K562 (cell line): Measurements from ENCODE around the gene PCDHB8. TPM values are rescaled to one million over a fixed set of nuclear protein-coding genes. Genes with fewer than 3 reads are reported as not detected.
"Not testable (repeated sequence)": the region's sequence is repeated elsewhere in the genome, so short reads cannot be mapped to it uniquely, and the experiment has no call there.

Experiments used
- ATAC-seq: fragments of 200-7000 bp; cut with Tn5 transposase; 3 replicates; pipeline ENCODE4 v1.9.1; 2020; ENCODE audit warnings: moderate library complexity
- BruUV-seq: library from RNA; stranded (reverse); fragments of 400-500 nt; replicated peaks from 2 replicates; lab custom pipeline; 2021; lab: Mats Ljungman, UMichigan
- CTCF ChIA-PET: fragments of 300-600 bp; formaldehyde crosslinking; extraction: SDS; loops from one replicate; lab custom pipeline; 2021; ENCODE audit warnings: low intra/inter-chr PET ratio; lab: Yijun Ruan, JAX
- POLR2A ChIA-PET: fragments of 300-600, 350-650 bp; sonication (Branson Sonifier 250); formaldehyde crosslinking; extraction: SDS; loops from one replicate; lab custom pipeline; 2021; ENCODE audit warnings: antibody characterized with exemption, inconsistent platforms; lab: Yijun Ruan, JAX
- DNase-seq, 4 experiments: peaks; one replicate each; pipeline versions ENCODE4 v3.0.0 to v3.0.0-alpha.2; 2011 to 2018; ENCODE audit warnings: low spot score in 3 of 4, mixed read lengths in 3 of 4; ENCODE audit errors: extremely low read depth in 1 of 4
- FAIRE-seq: peaks from 2 replicates; lab custom pipeline; 2011; peaks lifted over from hg19 to GRCh38; lab: Jason Lieb, UNC
- H2AFZ ChIP-seq: 2 replicates; pipeline ENCODE4 v1.6.0; 2011; ENCODE audit warnings: low read depth, low read length, control low read depth, inconsistent platforms
- H3K27ac ChIP-seq: fragments of 200-600 bp; 3 replicates; pipeline ENCODE4 v1.8.0; 2011; ENCODE audit warnings: low read depth, mild to moderate bottlenecking, control low read depth, inconsistent platforms, low read length, moderate library complexity, mixed read lengths; ENCODE audit errors: extremely low read depth
- H3K27me3 ChIP-seq, 2 experiments: fragments of 300-600 bp in 1 of 2; 2 replicates in 1 of 2; 3 replicates in 1 of 2; pipeline versions ENCODE4 v1.6.0 to v1.8.0; 2011; ENCODE audit warnings: inconsistent platforms in 2 of 2, low read length in 2 of 2, mild to moderate bottlenecking in 1 of 2, mixed read lengths in 1 of 2, moderate library complexity in 1 of 2; ENCODE audit not compliant: control insufficient read depth in 2 of 2, insufficient read depth in 2 of 2
- H3K36me3 ChIP-seq: fragments of 300-600 bp; 3 replicates; pipeline ENCODE4 v1.8.0; 2011; ENCODE audit warnings: mild to moderate bottlenecking, low read length, inconsistent platforms; ENCODE audit not compliant: control insufficient read depth, insufficient read depth
- H3K4me1 ChIP-seq, 2 experiments: fragments of 200-600 bp in 1 of 2; replicated peaks in 1 of 2; 2 replicates in 1 of 2; 3 replicates in 1 of 2; pipeline versions ENCODE4 v1.5.1 to v1.8.0; 2011; ENCODE audit warnings: inconsistent platforms in 2 of 2, low read length in 2 of 2, mild to moderate bottlenecking in 1 of 2, mixed read lengths in 1 of 2, moderate library complexity in 1 of 2; ENCODE audit not compliant: control insufficient read depth in 2 of 2, insufficient read depth in 2 of 2
- H3K4me2 ChIP-seq: 2 replicates; pipeline ENCODE4 v1.6.1; 2011; ENCODE audit warnings: low read length, control low read depth, inconsistent platforms, mixed read lengths; ENCODE audit not compliant: insufficient read depth
- H3K4me3 ChIP-seq: fragments of 200-600 bp; sonication (generic), shearing (Covaris generic); 2 replicates; pipeline ENCODE4 v1.5.1; 2016; ENCODE audit warnings: control low read depth, inconsistent platforms
- H3K79me2 ChIP-seq: fragments of 200-600 bp; 3 replicates; pipeline ENCODE4 v1.8.0; 2011; ENCODE audit warnings: low read length, inconsistent platforms; ENCODE audit not compliant: control insufficient read depth, insufficient read depth
- H3K9ac ChIP-seq, 2 experiments: 2 replicates each; pipeline versions ENCODE4 v1.6.0 to v1.6.1; 2011; ENCODE audit warnings: low read depth in 2 of 2, low read length in 2 of 2, control low read depth in 1 of 2, inconsistent platforms in 1 of 2, mild to moderate bottlenecking in 1 of 2, mixed read lengths in 1 of 2; ENCODE audit not compliant: insufficient read depth in 1 of 2
- H3K9me1 ChIP-seq: one replicate; pipeline ENCODE4 v1.6.0; 2011; ENCODE audit warnings: inconsistent platforms, mild to moderate bottlenecking, low read length, moderate library complexity; ENCODE audit not compliant: control insufficient read depth, insufficient read depth
- H3K9me3 ChIP-seq: replicated peaks from 2 replicates; pipeline ENCODE4 v1.5.1; 2011; ENCODE audit warnings: low read depth, low read length, inconsistent platforms; ENCODE audit not compliant: control insufficient read depth, insufficient read depth
- H4K20me1 ChIP-seq: replicated peaks from 2 replicates; pipeline ENCODE4 v1.6.1; 2011; ENCODE audit warnings: low read length, inconsistent platforms, mixed read lengths; ENCODE audit not compliant: control insufficient read depth, insufficient read depth
- ZNF384 ChIP-seq: IDR thresholded peaks from 2 replicates; pipeline ENCODE4 v1.6.1; 2012; ENCODE audit warnings: low read depth, low read length, improper control_type of control experiment
- WGBS: fragments of 100-300 bp; shearing (Covaris generic); methylation state at CpG from one replicate; pipeline ENCODE4 v1.1.6; 2016; ENCODE audit warnings: low coverage, mixed read lengths; ENCODE audit not compliant: insufficient coverage; ENCODE audit errors: missing lambda C conversion rate; 5-methylcytosine and 5-hydroxymethylcytosine counted together
- in situ Hi-C: fragments of 300-500 bp; cut with MboI; formaldehyde crosslinking; loops from 4 replicates; pipeline ENCODE4 v1.15.0; 2018; ENCODE audit warnings: inconsistent platforms, mixed read lengths
- intact Hi-C: fragments of 100-400 bp; cut with micrococcal nuclease; formaldehyde crosslinking; loops from 2 replicates; pipeline ENCODE4 v1.14.2; 2022
- polyA plus RNA-seq, 8 experiments: library from polyadenylated mRNA; depleted of rRNA in 4 of 8; stranded (reverse) in 5 of 8; unstranded in 3 of 8; fragments of >200 nt; fragmentation: Nextera tagmentation in 2 of 8; fragmentation: Illumina TruSeq in 1 of 8; extraction: Ambion mirVana in 2 of 8; extraction: Trizol in 1 of 8; gene quantifications; 2 replicates each; pipeline versions ENCODE4 v1.2.1 to v1.2.3, GENCODE V29; 2011 to 2014; ENCODE audit warnings: inconsistent platforms in 1 of 8, missing spikeins in 1 of 8
- total RNA-seq, 7 experiments: library from RNA; depleted of rRNA in 6 of 7; stranded (reverse); fragments of >200 nt in 6 of 7; fragmentation: Illumina TruSeq in 2 of 7; extraction: Trizol in 2 of 7; gene quantifications; 2 replicates each; pipeline versions ENCODE4 v1.2.1 to v1.2.3, GENCODE V29; 2011 to 2021; ENCODE audit warnings: low replicate concordance in 1 of 7
- TF ChIP-seq, protein P1 (sequence below), 3 experiments: IDR thresholded peaks in 2 of 3; conservative IDR thresholded peaks in 1 of 3; 2 replicates each; pipeline ENCODE4 v1.5.1; 2011 to 2012; ENCODE audit warnings: low read length in 3 of 3, mild to moderate bottlenecking in 3 of 3, control low read depth in 2 of 3, improper control_type of control experiment in 1 of 3, inconsistent platforms in 1 of 3, low read depth in 1 of 3, mixed read lengths in 1 of 3, moderate library complexity in 1 of 3; ENCODE audit not compliant: insufficient read depth in 2 of 3

Gene PCDHB8
- total and polyA plus RNA-seq, 9 of the 15 experiments (the other 6 are each of a cell fraction or from before 2014, with no cell fraction given): not detected

DNA sequence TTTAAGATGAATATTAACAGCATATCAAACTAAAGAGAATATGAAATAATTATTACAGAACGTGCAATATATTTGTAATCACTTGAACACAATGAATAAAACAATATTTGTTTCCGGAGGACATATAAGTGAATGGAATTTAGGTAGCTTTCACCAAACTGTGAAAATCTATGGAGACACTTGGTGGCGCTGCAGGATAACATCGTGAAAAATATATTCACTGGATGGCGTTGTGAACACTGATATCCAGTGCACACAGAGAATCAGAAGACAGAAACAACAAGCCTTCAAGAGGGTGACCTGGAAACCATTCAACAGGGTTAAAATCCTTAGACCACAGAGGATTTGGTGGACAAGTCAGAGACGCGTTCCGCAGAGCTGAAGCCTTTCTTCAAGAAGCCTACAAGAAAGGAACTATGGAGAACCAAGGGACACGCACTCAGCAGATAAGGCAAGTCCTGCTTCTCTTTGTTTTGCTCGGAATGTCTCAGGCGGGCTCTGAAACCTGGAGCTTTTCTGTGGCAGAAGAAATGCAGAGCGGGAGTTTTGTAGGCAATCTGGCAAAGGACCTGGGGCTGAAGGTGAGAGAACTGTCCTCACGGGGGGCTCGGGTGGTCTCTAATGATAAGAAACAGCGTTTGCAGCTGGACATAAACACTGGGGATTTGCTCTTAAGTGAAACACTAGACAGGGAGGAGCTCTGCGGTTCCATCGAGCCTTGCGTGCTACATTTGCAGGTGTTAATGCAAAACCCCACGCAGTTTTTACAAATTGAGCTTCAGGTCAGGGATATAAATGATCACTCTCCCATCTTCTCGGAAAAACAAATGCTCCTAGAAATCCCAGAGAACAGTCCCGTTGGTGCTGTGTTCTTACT lies 22.0 kb downstream of the PCDHB8 start, which contains the start of gene PCDHB11:
Gene PCDHB11 (plus strand): TSS at position 269 of the 877 bp plus-strand sequence. CDS start 148 bp downstream, at position 417.
- H3K27me3 ChIP-seq: no peaks in the 10 kb centered on the region
- no peak within 1 kb of the TSS for H2AFZ ChIP-seq
- no peaks in the 10 kb centered on the region for H3K36me3 ChIP-seq
- no peaks in the 10 kb centered on the region for H3K9me1 ChIP-seq
- no peaks in the 10 kb centered on the region for H3K9me3 ChIP-seq
- no peaks in the 10 kb centered on the region for H4K20me1 ChIP-seq
- ATAC-seq (no peak), FAIRE-seq (no peak), DNase-seq (peak in 1 of 4 experiments; percentile 4)
- in situ Hi-C loops (loop anchor here (25.0 kb wide), 1 partner anchor 938 kb away; no protein-coding TSS in a partner anchor), intact Hi-C loops (no loop called here)
- H3K4me2 ChIP-seq: no peak within 1 kb of the TSS
- POLR2A ChIA-PET: no interaction called here
- H3K79me2 ChIP-seq: no peaks in the 10 kb centered on the region
- H3K9ac ChIP-seq: no peak within 1 kb of the TSS
- WGBS: 1% methylated on average over 21 of the region's 21 CpGs
- TF ChIP-seq, protein P1, sequence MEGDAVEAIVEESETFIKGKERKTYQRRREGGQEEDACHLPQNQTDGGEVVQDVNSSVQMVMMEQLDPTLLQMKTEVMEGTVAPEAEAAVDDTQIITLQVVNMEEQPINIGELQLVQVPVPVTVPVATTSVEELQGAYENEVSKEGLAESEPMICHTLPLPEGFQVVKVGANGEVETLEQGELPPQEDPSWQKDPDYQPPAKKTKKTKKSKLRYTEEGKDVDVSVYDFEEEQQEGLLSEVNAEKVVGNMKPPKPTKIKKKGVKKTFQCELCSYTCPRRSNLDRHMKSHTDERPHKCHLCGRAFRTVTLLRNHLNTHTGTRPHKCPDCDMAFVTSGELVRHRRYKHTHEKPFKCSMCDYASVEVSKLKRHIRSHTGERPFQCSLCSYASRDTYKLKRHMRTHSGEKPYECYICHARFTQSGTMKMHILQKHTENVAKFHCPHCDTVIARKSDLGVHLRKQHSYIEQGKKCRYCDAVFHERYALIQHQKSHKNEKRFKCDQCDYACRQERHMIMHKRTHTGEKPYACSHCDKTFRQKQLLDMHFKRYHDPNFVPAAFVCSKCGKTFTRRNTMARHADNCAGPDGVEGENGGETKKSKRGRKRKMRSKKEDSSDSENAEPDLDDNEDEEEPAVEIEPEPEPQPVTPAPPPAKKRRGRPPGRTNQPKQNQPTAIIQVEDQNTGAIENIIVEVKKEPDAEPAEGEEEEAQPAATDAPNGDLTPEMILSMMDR (IDR thresholded peaks at IDR 0.05 in 2 of 3, conservative IDR thresholded peaks at IDR 0.05 in 1 of 3; ENCODE audit: insufficient read depth in 2 of 3, low read depth in 1 of 3, low read length in 3 of 3): peak; percentile 22 to 42 (median 26); a peak in 3 of 6 replicates
- TF ChIP-seq ZNF384: no peak
- no peak within 1 kb of the TSS for H3K27ac ChIP-seq
- H3K4me1 ChIP-seq: no peaks in the 10 kb centered on the region
- no TSS peak for BruUV-seq
- CTCF ChIA-PET: interaction anchor here (0.6 to 1.1 kb wide), 2 partner anchors 365 to 679 kb away, joined by 3 read pairs; partner anchors contain the start of gene PCDH1
- H3K4me3 ChIP-seq: no peak within 1 kb of the TSS

- H3K4me1 ChIP-seq, BruUV-seq, CTCF ChIA-PET, H3K79me2 ChIP-seq, H3K9me1 ChIP-seq, H3K27me3 ChIP-seq, ATAC-seq, H3K4me2 ChIP-seq, POLR2A ChIA-PET, intact Hi-C loops, H3K27ac ChIP-seq, H4K20me1 ChIP-seq, H3K36me3 ChIP-seq, H3K4me3 ChIP-seq, DNase-seq, H3K9ac ChIP-seq, FAIRE-seq, H3K9me3 ChIP-seq, H2AFZ ChIP-seq: not testable (repeated sequence)
- 7% methylated on average over 13 of the region's 38 CpGs for WGBS
- in situ Hi-C loops: loop anchor here (25.0 kb wide), 1 partner anchor 936 kb away; no protein-coding TSS in a partner anchor
These were observed 23.5 kb downstream of the PCDHB8 start for GRCh38 chr5:141201126-141201525.

DNA sequence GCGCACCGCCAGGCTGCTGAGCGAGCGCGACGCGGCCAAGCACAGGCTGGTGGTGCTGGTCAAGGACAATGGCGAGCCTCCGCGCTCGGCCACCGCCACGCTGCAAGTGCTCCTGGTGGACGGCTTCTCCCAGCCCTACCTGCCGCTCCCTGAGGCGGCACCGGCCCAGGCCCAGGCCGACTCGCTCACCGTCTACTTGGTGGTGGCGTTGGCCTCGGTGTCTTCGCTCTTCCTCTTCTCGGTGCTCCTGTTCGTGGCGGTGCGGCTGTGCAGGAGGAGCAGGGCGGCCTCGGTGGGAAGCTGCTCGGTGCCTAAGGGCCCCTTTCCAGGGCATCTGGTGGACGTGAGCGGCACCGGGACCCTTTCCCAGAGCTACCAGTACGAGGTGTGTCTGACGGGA lies 24.1 kb downstream of the PCDHB8 start:
- H3K9me1 ChIP-seq, DNase-seq, intact Hi-C loops, H3K4me1 ChIP-seq, H3K79me2 ChIP-seq, H3K4me3 ChIP-seq, H3K27me3 ChIP-seq, H3K9me3 ChIP-seq, ATAC-seq, H2AFZ ChIP-seq, H3K4me2 ChIP-seq, H3K9ac ChIP-seq, H3K36me3 ChIP-seq, H4K20me1 ChIP-seq, POLR2A ChIA-PET, FAIRE-seq, H3K27ac ChIP-seq, BruUV-seq: not testable (repeated sequence)
- CTCF ChIA-PET: interaction anchor here (0.7 kb wide), 1 partner anchor 231 kb away, joined by 3 read pairs; no protein-coding TSS in a partner anchor
- WGBS: 22% methylated on average over 18 of the region's 35 CpGs
- in situ Hi-C loops: loop anchor here (25.0 kb wide), 1 partner anchor 936 kb away; no protein-coding TSS in a partner anchor
